ENCODE measurements around the gene PPP3R2. TPM values are rescaled to one million over a fixed set of nuclear protein-coding genes. Genes with fewer than 3 reads are reported as not detected.

PPP3R2 gene
- total RNA-seq, 1 donor from 2014 or later, result not detected

DNA sequence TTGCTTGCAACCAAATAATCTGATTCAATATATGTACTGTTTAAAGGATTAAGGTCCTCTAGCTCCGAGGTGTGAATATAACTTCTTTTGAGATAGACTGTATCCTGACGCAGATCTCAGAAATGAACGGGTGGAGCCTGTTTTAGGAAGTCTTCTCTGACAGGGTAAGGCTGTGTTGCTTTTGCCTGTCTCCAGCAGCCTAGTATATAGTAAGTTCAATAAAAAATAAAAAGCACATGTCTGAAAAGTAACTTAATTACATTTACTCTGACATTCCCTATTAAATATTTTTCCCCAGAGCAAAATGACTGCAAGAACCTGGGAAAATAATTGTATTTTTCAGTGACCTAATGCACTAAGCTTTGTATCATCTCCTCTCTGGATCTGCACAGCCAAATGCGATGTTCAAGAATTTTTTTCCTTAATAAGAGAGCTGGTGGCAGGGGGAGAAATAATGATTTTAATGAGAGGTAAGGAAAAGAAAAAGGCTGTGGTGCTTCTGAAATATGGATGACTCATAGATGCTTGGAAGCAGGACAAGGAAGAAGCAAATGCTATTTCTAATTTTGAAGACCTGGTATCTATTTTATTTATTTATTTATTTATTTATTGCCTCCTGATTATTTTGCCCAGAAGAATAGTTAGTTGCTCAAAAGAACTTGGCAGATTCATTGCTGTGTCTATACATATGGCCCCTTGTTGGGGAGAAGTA lies 7.3 kb downstream of the PPP3R2 start:
- H3K27me3 Mint-ChIP-seq (ENCODE audit: low read depth), result peaks cover 6% of the 10 kb centered on the region
- H3K36me3 Mint-ChIP-seq (ENCODE audit: low read depth), result no peaks in the 10 kb centered on the region
- H3K27ac Mint-ChIP-seq (ENCODE audit: unreplicated experiment), result no peak overlapping the region
- no peak for DNase-seq (ENCODE audit: low read depth, low spot score)
- TF ChIP-seq, protein P1, sequence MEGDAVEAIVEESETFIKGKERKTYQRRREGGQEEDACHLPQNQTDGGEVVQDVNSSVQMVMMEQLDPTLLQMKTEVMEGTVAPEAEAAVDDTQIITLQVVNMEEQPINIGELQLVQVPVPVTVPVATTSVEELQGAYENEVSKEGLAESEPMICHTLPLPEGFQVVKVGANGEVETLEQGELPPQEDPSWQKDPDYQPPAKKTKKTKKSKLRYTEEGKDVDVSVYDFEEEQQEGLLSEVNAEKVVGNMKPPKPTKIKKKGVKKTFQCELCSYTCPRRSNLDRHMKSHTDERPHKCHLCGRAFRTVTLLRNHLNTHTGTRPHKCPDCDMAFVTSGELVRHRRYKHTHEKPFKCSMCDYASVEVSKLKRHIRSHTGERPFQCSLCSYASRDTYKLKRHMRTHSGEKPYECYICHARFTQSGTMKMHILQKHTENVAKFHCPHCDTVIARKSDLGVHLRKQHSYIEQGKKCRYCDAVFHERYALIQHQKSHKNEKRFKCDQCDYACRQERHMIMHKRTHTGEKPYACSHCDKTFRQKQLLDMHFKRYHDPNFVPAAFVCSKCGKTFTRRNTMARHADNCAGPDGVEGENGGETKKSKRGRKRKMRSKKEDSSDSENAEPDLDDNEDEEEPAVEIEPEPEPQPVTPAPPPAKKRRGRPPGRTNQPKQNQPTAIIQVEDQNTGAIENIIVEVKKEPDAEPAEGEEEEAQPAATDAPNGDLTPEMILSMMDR (conservative IDR thresholded peaks at IDR 0.05), result no peak
- no peaks in the 10 kb centered on the region for H3K9me3 Mint-ChIP-seq
- H3K4me3 Mint-ChIP-seq, result no peak overlapping the region
- H3K4me1 Mint-ChIP-seq, result no peaks in the 10 kb centered on the region

DNA sequence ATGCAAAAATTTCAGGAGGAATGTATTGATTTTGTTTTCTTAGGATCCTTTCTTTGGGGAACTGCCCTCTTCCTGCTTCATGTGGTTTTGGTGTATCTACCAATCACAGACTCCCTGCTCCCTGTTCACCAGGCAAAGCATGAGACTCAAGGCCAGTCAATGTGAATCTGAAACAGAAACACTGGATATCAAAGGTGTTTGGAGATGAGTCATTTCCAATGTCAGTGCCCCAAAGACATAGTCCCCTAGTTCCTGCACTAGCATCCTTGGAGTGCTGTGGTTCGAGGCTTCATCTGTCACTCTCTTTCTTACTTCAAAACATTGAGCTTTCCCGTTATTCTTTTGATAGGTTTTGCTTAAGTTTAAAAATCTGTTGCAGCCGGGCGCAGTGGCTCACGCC lies 8.1 kb downstream of the PPP3R2 start:
- no peaks in the 10 kb centered on the region for H3K4me1 Mint-ChIP-seq
- H3K36me3 Mint-ChIP-seq (ENCODE audit: low read depth), result no peaks in the 10 kb centered on the region
- DNase-seq (ENCODE audit: low read depth, low spot score), result no peak
- no peak overlapping the region for H3K4me3 Mint-ChIP-seq
- H3K27ac Mint-ChIP-seq (ENCODE audit: unreplicated experiment), result no peak overlapping the region
- TF ChIP-seq, protein P1 (conservative IDR thresholded peaks at IDR 0.05), result no peak
- no peaks in the 10 kb centered on the region for H3K27me3 Mint-ChIP-seq (ENCODE audit: low read depth)
- H3K9me3 Mint-ChIP-seq, result no peaks in the 10 kb centered on the region

DNA sequence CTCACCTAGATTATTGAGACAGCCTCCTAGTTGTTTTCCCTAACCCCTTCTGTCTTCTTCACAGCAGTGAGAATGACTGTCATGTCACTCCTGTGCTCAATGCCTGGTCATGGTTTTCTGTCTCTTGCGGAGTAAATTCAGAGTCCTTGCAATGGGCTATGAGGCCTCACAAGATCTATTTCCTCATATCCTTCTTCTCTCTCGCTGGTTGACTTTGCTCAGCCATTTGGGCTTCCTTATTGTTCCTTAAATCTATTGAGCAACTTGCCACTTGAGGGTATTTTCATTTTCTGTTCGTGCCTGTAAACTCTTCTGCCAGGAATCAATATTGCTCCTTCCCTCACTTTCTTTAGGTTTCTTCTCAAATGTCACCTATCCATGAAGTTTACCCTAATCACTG lies 9.0 kb downstream of the PPP3R2 start:
- Mint-ChIP-seq H3K27me3 (ENCODE audit: low read depth) (no peaks in the 10 kb centered on the region), H3K4me1 (no peaks in the 10 kb centered on the region), H3K36me3 (ENCODE audit: low read depth) (no peaks in the 10 kb centered on the region), H3K27ac (ENCODE audit: unreplicated experiment) (no peak overlapping the region), H3K4me3 (no peak overlapping the region), H3K9me3 (no peaks in the 10 kb centered on the region)
- TF ChIP-seq, protein P1 (conservative IDR thresholded peaks at IDR 0.05), result no peak
- no peak for DNase-seq (ENCODE audit: low read depth, low spot score)

DNA sequence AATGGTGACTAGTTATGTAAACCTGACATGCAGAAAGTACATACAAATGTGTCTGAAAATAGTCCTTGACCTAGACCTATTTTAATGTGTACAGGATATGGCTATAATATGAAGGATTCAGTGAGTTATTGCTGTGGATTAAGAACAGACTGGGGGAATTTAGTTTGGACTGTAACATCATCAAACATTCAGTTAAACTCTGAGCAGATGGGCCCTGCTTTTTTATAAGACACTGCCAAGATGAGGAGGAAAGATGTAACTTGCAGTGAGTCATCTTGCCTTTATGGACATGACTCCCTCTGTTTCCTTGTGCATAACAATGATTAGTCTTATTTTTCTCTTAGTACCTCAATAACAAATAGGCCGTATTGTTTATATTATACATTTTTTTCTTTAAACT lies 12.2 kb downstream of the PPP3R2 start:
- no peak for DNase-seq (ENCODE audit: low read depth, low spot score)
- no peaks in the 10 kb centered on the region for H3K4me1 Mint-ChIP-seq
- H3K36me3 Mint-ChIP-seq (ENCODE audit: low read depth), result no peaks in the 10 kb centered on the region
- H3K4me3 Mint-ChIP-seq, result no peak overlapping the region
- no peaks in the 10 kb centered on the region for H3K9me3 Mint-ChIP-seq
- TF ChIP-seq, protein P1 (conservative IDR thresholded peaks at IDR 0.05), result no peak
- H3K27me3 Mint-ChIP-seq (ENCODE audit: low read depth), result no peaks in the 10 kb centered on the region
- no peak overlapping the region for H3K27ac Mint-ChIP-seq (ENCODE audit: unreplicated experiment)

DNA sequence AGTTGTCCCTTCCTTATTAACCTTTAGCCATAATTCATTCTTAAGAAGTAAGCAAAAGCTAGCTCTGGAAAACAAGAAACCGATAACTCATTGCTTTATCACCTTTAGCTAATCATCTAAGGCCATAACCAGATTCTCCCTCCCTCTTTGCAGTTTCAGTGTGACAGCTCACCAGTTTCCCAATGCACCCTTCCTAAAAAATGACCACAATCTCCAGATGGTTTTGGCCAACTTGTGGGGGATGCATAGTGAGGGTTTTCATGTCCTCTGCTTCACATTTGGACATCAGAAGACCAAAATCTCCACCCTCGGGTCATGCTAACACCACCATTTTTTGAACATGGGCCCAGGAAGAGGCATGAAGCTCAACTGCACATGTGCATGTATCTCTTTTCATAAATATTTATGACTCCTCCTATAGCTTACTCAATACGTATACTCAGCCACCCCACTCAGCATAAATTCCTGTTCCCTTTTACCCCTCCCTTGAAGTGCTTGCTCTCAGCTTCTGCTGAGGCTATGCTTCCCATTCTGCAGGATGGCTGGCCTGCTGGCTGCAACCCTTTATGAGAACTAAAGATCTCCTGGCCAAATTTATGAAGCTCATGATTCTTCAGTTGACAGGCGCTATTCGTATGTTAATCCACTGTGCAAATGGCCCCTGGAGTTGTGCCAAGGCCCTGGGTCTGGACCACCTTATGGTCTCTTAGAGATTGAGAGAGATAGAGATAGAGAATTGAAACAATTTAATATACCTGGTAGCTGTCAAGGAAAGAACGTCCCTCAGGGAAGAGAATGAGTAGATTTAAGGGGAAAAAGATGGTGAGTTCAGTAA lies 14.8 kb downstream of the PPP3R2 start:
- Mint-ChIP-seq H3K4me3 (no peak overlapping the region), H3K4me1 (no peaks in the 10 kb centered on the region), H3K27ac (ENCODE audit: unreplicated experiment) (no peak overlapping the region), H3K36me3 (ENCODE audit: low read depth) (no peaks in the 10 kb centered on the region), H3K27me3 (ENCODE audit: low read depth) (no peaks in the 10 kb centered on the region), H3K9me3 (no peaks in the 10 kb centered on the region)
- no peak for DNase-seq (ENCODE audit: low read depth, low spot score)
- TF ChIP-seq, protein P1 (conservative IDR thresholded peaks at IDR 0.05), result no peak

All from neural crest cell (in vitro differentiated cells).